HL-60 (cell line): ENCODE measurements around the gene LYSMD2.

Source experiments
- DNase-seq, 2 experiments: peaks; one replicate each; pipeline ENCODE4 v3.0.0-alpha.2; 2010 to 2020; ENCODE audit warnings: low read depth in 1 of 2, low spot score in 1 of 2
- H3K27ac ChIP-seq: fragments of 250-450 bp; sonication (Bioruptor Pico); replicated peaks from 2 replicates; pipeline ENCODE4 v1.5.1; 2020; ENCODE audit warnings: mild to moderate bottlenecking, moderate library complexity
- H3K27me3 ChIP-seq: fragments of 250-450 bp; sonication (Bioruptor Pico); 2 replicates; pipeline ENCODE4 v1.5.1; 2021; ENCODE audit warnings: mild to moderate bottlenecking, moderate library complexity; ENCODE audit not compliant: insufficient read depth, poor library complexity, severe bottlenecking
- H3K4me3 ChIP-seq: replicated peaks from 2 replicates; pipeline ENCODE4 v1.5.1; 2011; ENCODE audit warnings: mild to moderate bottlenecking, control low read depth, low read length; ENCODE audit not compliant: insufficient read depth
- CTCF ChIP-seq: IDR thresholded peaks from one replicate; pipeline ENCODE4 v1.5.1; 2011; ENCODE audit warnings: low read length, control low read depth, inconsistent platforms; ENCODE audit not compliant: insufficient read depth
- GABPA ChIP-seq: IDR thresholded peaks from 2 replicates; pipeline ENCODE4 v1.6.1; 2012; ENCODE audit warnings: low read depth
- POLR2AphosphoS5 ChIP-seq: IDR thresholded peaks from 2 replicates; pipeline ENCODE4 v1.6.1; 2012; ENCODE audit warnings: low read depth
- REST ChIP-seq: IDR thresholded peaks from 2 replicates; pipeline ENCODE4 v1.6.1; 2012; ENCODE audit warnings: low read depth; ENCODE audit not compliant: insufficient replicate concordance
- SPI1 ChIP-seq: IDR thresholded peaks from 2 replicates; pipeline ENCODE4 v1.6.1; 2012; ENCODE audit warnings: low read depth, mild to moderate bottlenecking, borderline replicate concordance

Gene LYSMD2

GRCh38 chr15:51706926-51707608 lies 30.4 kb downstream of the LYSMD2 start:
- H3K27ac ChIP-seq, result no peak overlapping the region
- no peaks in the 10 kb centered on the region for H3K27me3 ChIP-seq
- no peak for DNase-seq
- no peak overlapping the region for H3K4me3 ChIP-seq
- TF ChIP-seq CTCF, result no peak
- no peak for TF ChIP-seq REST
- no peak for TF ChIP-seq GABPA
- no peak for TF ChIP-seq SPI1
- no peak for TF ChIP-seq POLR2AphosphoS5

- no peak overlapping the region for H3K4me3 ChIP-seq
- H3K27ac ChIP-seq, result no peak overlapping the region
- TF ChIP-seq GABPA (no peak), POLR2AphosphoS5 (no peak), SPI1 (no peak), CTCF (no peak), REST (no peak)
- no peaks in the 10 kb centered on the region for H3K27me3 ChIP-seq
- no peak for DNase-seq
Observed at GRCh38 chr15:51706291-51706690, 31.2 kb downstream of the LYSMD2 start.

GRCh38 chr15:51702710-51703109 lies 34.7 kb downstream of the LYSMD2 start:
- no peaks in the 10 kb centered on the region for H3K27me3 ChIP-seq
- H3K4me3 ChIP-seq, result no peak overlapping the region
- no peak overlapping the region for H3K27ac ChIP-seq
- no peak for DNase-seq
- TF ChIP-seq POLR2AphosphoS5 (no peak), GABPA (no peak), SPI1 (no peak), CTCF (no peak), REST (no peak)
